GM10266 (cell line): ENCODE data around the gene ADCY4.

ENCODE experiments used
- DNase-seq: peaks from one replicate; pipeline ENCODE4 v3.0.0; 2012; ENCODE audit errors: extremely low spot score
- CTCF ChIP-seq: IDR thresholded peaks from 2 replicates; pipeline ENCODE4 v1.5.1; 2012; ENCODE audit warnings: mild to moderate bottlenecking, low read depth; ENCODE audit not compliant: control insufficient read depth, insufficient read depth; ENCODE audit errors: missing control alignments

Gene ADCY4

GRCh38 chr14:24366413-24366720 is 31.5 kb upstream of the ADCY4 start:
- DNase-seq, result no peak

GRCh38 chr14:24365600-24366412 is 30.9 kb upstream of the ADCY4 start:
- peak; percentile 70 for DNase-seq
- peak; percentile 72 for TF ChIP-seq CTCF

More at GRCh38 chr14:24366413-24366720, 31.5 kb upstream of the ADCY4 start:
- TF ChIP-seq CTCF, result no peak

GRCh38 chr14:24364841-24365240 is 30.0 kb upstream of the ADCY4 start:
- DNase-seq, result no peak
- no peak for TF ChIP-seq CTCF

DNA sequence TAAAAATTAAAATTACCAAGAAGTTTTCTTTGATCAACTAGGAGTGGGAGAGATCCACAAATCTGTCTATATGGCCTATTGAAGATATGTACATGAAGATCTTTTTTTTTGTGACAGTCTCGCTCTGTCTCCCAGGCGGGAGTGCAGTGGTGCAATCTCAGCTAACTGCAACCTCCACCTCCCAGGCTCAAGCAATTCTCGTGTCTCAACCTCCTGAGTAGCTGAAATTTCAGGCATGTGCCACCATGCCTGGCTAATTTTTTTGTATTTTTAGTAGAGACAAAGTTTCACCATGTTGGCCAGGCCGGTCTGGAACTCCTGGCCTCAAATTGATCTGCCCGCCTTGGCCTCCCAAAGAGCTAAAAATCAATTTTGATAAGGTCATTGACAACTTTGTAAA is 28.5 kb upstream of the ADCY4 start:
- no peak for TF ChIP-seq CTCF
- DNase-seq, result no peak

GRCh38 chr14:24362241-24362960 is 27.5 kb upstream of the ADCY4 start:
- no peak for DNase-seq
- no peak for TF ChIP-seq CTCF

GRCh38 chr14:24361326-24361725 is 26.5 kb upstream of the ADCY4 start:
- DNase-seq, result no peak
- no peak for TF ChIP-seq CTCF

DNA sequence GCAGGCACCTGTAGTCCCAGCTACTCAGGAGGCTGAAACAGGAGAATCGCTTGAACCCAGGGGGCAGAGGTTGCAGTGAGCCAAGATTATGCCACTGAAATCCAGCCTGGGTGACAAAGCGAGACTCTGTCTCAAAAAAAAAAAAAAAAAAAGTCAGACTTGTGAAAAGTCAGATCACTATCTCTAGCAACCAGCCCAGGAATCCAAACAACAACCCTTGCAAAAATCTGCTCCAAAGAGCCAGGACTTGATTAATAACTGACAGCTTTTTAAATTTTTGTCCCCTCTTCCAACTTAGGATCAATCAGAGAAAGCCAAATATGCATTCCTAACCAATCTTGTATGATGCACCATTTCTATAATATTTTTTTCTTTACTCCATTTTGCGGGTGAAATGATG is 25.4 kb upstream of the ADCY4 start:
- DNase-seq, result no peak
- no peak for TF ChIP-seq CTCF
